RWPE2 (cell line): ENCODE measurements around the gene HIF1AN.

Experiments used
- ATAC-seq: fragments of 200-7000 bp; cut with Tn5 transposase; 3 replicates; pipeline ENCODE4 v1.9.1; 2021; ENCODE audit warnings: low read depth
- DNase-seq: peaks from one replicate; pipeline ENCODE4 v3.0.0-alpha.2; 2020; ENCODE audit warnings: low spot score
- H3K27ac ChIP-seq: fragments of 450-650 bp; 2 replicates; pipeline ENCODE4 v1.5.1; 2017; ENCODE audit warnings: mild to moderate bottlenecking; ENCODE audit not compliant: poor library complexity, severe bottlenecking
- H3K27me3 ChIP-seq: fragments of 250-450 bp; sonication (Bioruptor Pico); 2 replicates; pipeline ENCODE4 v1.5.1; 2021; ENCODE audit warnings: mild to moderate bottlenecking, moderate library complexity; ENCODE audit not compliant: insufficient read depth, poor library complexity, severe bottlenecking
- H3K36me3 ChIP-seq: fragments of 250-450 bp; sonication (Bioruptor Pico); 2 replicates; pipeline ENCODE4 v1.5.1; 2020; ENCODE audit warnings: low read depth, mild to moderate bottlenecking, moderate library complexity
- H3K4me1 ChIP-seq: fragments of 250-450 bp; sonication (Bioruptor Pico); 2 replicates; pipeline ENCODE4 v1.5.1; 2021; ENCODE audit warnings: mild to moderate bottlenecking, moderate library complexity; ENCODE audit not compliant: insufficient read depth, poor library complexity, severe bottlenecking
- H3K4me3 ChIP-seq: fragments of 250-450 bp; sonication (Bioruptor Pico); 2 replicates; pipeline ENCODE4 v1.5.1; 2021; ENCODE audit warnings: mild to moderate bottlenecking, moderate library complexity; ENCODE audit not compliant: severe bottlenecking
- H3K9me3 ChIP-seq: fragments of 250-450 bp; sonication (Bioruptor Pico); 2 replicates; pipeline ENCODE4 v1.5.1; 2021; ENCODE audit warnings: mild to moderate bottlenecking, moderate library complexity; ENCODE audit not compliant: severe bottlenecking
- TF ChIP-seq, protein P1 (sequence below): fragments of 450-650 bp; IDR thresholded peaks from one replicate; pipeline ENCODE4 v1.5.1; 2017; ENCODE audit warnings: mild to moderate bottlenecking, moderate library complexity; ENCODE audit not compliant: poor library complexity, severe bottlenecking

The HIF1AN gene

DNA sequence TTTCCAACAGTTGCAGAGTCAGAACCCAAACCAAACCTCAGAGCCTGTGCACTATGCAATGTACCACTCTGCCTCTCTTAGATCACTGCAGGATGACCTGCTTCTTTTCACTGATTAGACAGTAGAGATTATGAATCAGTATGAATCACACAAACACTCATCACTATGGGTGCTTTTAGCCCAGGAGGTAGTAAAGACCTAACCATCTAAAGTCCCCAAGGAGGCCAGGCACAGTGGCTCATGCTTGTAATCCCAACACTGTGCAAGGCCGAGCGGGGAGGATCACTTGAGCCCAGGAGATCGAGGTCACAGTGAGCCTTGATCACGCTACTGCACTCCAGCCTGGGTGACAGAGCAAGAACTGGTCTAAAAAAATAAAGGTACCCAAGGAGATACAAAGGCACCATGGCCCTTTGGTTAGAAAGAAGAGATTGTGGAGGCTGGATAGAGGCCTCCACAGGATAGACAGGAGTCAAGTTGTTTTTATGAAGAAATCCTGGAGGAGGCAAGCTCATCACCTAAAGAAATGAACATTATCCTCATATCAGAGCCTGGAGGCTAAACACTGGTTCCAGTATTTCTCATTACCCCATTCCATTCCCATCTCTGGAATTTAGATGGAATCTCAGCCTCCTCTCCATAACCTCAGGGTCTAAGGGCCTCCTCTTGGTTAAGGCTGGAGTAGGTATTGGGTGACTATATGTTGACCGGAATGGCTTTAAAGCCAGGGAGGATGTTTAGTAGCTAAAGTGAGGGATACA, 29.0 kb upstream of the HIF1AN start:
- H3K4me3 ChIP-seq: no peak overlapping the region
- no peaks in the 10 kb centered on the region for H3K36me3 ChIP-seq
- TF ChIP-seq, protein P1, sequence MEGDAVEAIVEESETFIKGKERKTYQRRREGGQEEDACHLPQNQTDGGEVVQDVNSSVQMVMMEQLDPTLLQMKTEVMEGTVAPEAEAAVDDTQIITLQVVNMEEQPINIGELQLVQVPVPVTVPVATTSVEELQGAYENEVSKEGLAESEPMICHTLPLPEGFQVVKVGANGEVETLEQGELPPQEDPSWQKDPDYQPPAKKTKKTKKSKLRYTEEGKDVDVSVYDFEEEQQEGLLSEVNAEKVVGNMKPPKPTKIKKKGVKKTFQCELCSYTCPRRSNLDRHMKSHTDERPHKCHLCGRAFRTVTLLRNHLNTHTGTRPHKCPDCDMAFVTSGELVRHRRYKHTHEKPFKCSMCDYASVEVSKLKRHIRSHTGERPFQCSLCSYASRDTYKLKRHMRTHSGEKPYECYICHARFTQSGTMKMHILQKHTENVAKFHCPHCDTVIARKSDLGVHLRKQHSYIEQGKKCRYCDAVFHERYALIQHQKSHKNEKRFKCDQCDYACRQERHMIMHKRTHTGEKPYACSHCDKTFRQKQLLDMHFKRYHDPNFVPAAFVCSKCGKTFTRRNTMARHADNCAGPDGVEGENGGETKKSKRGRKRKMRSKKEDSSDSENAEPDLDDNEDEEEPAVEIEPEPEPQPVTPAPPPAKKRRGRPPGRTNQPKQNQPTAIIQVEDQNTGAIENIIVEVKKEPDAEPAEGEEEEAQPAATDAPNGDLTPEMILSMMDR: no peak
- DNase-seq: no peak
- no peaks in the 10 kb centered on the region for H3K9me3 ChIP-seq
- no peak overlapping the region for H3K27ac ChIP-seq
- no peaks in the 10 kb centered on the region for H3K27me3 ChIP-seq
- peak; percentile 87 for ATAC-seq
- no peaks in the 10 kb centered on the region for H3K4me1 ChIP-seq

DNA sequence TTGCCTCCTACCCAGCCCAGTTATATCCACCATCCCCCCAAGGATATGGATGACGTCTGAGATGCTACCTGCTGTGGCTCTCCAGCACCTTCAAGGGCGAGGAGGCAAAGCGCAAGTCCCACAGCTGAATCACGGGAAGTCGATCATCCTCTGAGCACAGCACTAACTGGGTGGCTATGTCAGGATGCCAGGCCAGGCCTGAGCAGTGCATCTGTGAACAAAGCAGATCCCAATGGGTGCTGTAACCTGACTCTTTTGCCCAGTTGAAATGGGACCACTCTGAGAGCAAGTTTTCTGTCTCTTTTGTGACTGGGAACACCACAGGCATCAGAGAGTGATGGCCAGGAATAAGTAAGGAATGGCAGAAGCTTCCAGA, 28.4 kb upstream of the HIF1AN start:
- H3K36me3 ChIP-seq: no peaks in the 10 kb centered on the region
- H3K4me1 ChIP-seq: no peaks in the 10 kb centered on the region
- no peaks in the 10 kb centered on the region for H3K9me3 ChIP-seq
- H3K27me3 ChIP-seq: no peaks in the 10 kb centered on the region
- TF ChIP-seq, protein P1: no peak
- no peak for ATAC-seq
- no peak for DNase-seq
- H3K27ac ChIP-seq: no peak overlapping the region
- no peak overlapping the region for H3K4me3 ChIP-seq

DNA sequence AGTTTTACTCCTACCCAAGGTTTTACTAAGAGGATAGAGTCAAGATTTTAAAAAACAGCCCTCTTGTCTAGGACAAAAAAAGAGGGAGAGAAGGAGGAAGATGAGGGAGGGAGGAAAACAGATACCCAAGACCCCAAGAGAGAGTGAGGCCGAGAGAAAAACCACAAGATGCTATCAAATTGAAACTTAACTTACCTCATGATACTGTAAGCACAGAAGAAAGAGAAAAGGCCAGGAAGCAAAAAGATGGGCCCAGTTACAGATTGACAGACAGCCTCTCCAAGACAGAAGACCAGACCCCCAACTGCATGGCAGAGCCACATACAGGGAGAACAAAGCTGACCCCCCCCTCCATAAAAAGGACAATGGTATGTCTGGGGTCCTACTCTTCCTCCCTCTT, 27.5 kb upstream of the HIF1AN start:
- Histone ChIP-seq H3K27ac (no peak overlapping the region), H3K27me3 (no peaks in the 10 kb centered on the region), H3K4me3 (no peak overlapping the region), H3K9me3 (no peaks in the 10 kb centered on the region), H3K36me3 (no peaks in the 10 kb centered on the region), H3K4me1 (no peaks in the 10 kb centered on the region)
- no peak for ATAC-seq
- DNase-seq: no peak
- TF ChIP-seq, protein P1: no peak

DNA sequence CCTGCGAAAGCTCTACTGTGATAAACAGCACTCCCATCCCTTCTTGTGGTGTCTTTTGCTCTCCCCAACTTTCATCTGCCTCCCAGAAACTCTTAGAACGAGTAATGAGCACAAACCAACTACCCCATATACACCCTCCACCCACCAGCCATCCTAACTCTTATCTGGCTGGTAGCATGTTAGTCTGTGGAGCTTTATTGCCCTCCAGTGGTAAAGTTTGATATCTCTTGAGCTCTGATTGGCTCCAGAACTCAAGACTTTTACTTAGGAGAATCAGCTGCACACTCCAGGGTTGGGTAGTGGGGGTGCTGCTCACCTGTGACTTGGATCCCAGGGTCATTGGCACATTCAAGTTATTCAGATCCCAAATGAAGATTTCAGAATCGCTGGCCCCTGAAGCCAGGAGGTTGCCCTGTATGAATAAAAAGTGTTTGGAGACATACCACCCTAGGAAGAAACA, 27.0 kb upstream of the HIF1AN start:
- H3K4me1 ChIP-seq: no peaks in the 10 kb centered on the region
- ATAC-seq (peak; percentile 78), DNase-seq (no peak)
- no peaks in the 10 kb centered on the region for H3K9me3 ChIP-seq
- no peak overlapping the region for H3K4me3 ChIP-seq
- no peak overlapping the region for H3K27ac ChIP-seq
- H3K36me3 ChIP-seq: no peaks in the 10 kb centered on the region
- no peaks in the 10 kb centered on the region for H3K27me3 ChIP-seq
- TF ChIP-seq, protein P1: peak; percentile 77

DNA sequence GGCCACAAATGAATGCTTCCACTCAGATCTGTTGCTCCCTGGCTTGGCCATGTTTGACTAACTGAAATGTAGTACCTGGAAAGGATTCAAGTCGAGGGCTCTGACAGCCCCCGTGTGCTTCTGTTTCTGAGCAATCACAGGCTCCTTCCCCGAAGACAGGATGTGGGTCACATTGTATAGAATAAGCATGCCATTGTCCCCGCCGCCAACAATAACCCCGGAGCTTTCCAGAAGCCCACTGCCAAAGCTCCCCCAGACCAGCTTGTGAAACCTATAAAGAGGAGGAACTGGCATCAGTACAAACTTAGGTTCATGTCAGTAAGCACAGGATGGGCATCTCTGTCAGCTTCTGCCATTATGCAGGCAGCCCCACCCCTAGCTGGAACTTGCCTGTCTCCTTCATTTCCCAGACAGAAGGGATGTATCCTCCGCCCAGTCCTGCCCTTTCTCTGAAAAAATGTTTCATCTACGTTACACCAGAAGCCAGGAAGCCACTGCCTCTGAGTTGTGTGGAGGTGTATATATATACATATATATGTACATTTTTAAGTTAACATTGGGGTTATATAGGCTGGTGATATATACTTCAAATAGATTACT, 26.4 kb upstream of the HIF1AN start:
- TF ChIP-seq, protein P1: no peak
- H3K4me3 ChIP-seq: no peak overlapping the region
- H3K36me3 ChIP-seq: no peaks in the 10 kb centered on the region
- H3K4me1 ChIP-seq: no peaks in the 10 kb centered on the region
- H3K9me3 ChIP-seq: no peaks in the 10 kb centered on the region
- no peak for ATAC-seq
- no peaks in the 10 kb centered on the region for H3K27me3 ChIP-seq
- H3K27ac ChIP-seq: no peak overlapping the region
- no peak for DNase-seq
